Spleen (tissue), 7 donors: ENCODE data around the gene ZCCHC7.

Experiments
- CTCF ChIP-seq, 11 experiments: fragments of 200-600 bp in 7 of 11; fragments of 450-650 bp in 4 of 11; sonication (generic) in 4 of 11; IDR thresholded peaks in 8 of 11; conservative IDR thresholded peaks in 3 of 11; 1 replicate in 7 of 11; 2 replicates in 4 of 11; pipeline versions ENCODE4 v1.4.0 to v1.8.0; 2016 to 2021; ENCODE audit warnings: antibody characterized with exemption in 11 of 11, inconsistent platforms in 4 of 11, mild to moderate bottlenecking in 1 of 11
- POLR2A ChIP-seq, 3 donors: fragments of 450-650 bp; IDR thresholded peaks; one replicate each; pipeline ENCODE4 v1.5.1; 2017; ENCODE audit warnings: antibody characterized with exemption in 3 of 3, mild to moderate bottlenecking in 1 of 3
- POLR2AphosphoS5 ChIP-seq, 3 donors: sonication (generic); formaldehyde crosslinking; IDR thresholded peaks; one replicate each; pipeline ENCODE4 v1.5.1; 2017; ENCODE audit warnings: antibody characterized with exemption in 3 of 3
- donor health status: DM: no; HTN: no; CAD: no; lungs with moderate emphysema.
- donor health status: DM: no; HTN: no; CAD: no.
- donor health status: DM: no; HTN: no; CAD: no.

DNA sequence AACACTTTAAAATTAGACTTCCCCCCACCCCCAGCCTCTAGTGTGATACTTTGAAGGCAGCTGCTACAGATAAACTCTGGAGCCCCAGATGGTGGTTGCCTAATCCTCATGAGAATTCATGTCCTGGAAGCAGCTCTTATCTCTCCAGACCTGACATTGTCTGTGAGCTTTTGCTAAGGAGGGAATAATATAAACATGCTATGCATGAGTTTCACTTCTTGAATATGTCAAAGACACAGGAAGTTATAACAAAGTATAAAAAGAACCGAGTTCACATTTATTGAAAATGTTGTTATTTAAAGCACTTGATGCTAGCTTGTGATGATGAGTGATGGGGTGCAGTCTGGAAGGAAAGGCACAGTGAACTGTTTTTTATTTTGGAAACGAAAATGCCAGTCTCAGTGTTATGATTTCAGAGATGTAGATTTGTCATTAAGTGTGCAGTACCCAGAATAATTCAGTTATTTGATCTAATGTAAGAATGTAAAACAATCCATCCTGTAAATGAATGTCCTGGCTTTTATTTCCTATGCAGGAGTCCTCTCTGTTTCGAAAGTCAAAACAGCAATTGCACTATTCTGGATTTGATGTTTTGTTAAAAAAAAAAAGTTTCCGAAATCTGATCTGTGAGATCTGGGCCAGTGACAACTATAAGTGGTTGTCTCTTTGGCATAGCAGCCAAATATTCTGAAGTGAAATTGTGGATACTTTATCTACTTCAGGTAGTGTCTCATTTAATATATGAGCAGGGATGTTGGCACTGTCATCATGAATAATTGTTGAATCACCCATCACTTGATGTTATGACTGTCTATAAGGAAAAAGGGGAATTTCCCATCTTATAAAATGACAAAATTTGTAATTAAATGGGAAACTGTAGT is 77.0 kb downstream of the ZCCHC7 start:
- no peak for TF ChIP-seq CTCF (IDR thresholded peaks at IDR 0.05 in 8 of 11, conservative IDR thresholded peaks at IDR 0.05 in 3 of 11)
- peak in 1 of 3 donors; percentile 73 for TF ChIP-seq POLR2AphosphoS5 (IDR thresholded peaks at IDR 0.05)
- TF ChIP-seq POLR2A (IDR thresholded peaks at IDR 0.05) = peak in 1 of 3 donors; percentile 29
